Superior temporal gyrus (tissue), 1 donor: ENCODE data around the gene PALM2AKAP2.
A peak's percentile ranks its signal among the peaks of the same experiment; 100 is the strongest.
"Not testable (repeated sequence)": the region's sequence is repeated elsewhere in the genome, so short reads cannot be mapped to it uniquely, and the experiment has no call there.

Experiments used
- DNase-seq: peaks from one replicate; pipeline ENCODE4 v3.0.0-alpha.2; 2016; ENCODE audit errors: extremely low spot score

Gene PALM2AKAP2

DNA sequence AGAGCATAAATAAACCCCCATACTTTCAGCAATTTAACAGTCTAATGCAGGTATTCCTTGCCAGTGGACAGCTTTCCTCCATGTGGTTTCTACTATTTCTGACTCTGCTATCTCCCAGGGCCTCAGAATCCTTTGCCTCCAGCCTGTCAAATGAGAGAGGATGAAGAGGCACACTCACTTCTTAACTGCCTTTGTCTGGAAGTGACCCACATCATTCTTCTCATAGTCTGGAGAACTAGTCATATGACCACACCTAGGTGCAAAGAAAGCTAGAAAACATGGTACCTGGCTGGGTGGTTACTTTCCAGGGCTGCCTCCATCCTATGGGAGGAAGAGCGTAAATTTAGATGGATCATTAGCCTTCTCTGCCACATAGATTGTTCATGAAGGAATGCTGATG is 22.5 kb downstream of the PALM2AKAP2 start:
- no peak for DNase-seq

- DNase-seq, result no peak
Observed at GRCh38 chr9:109805050-109805449, 25.1 kb downstream of the PALM2AKAP2 start.

GRCh38 chr9:109806506-109807115 is 26.6 kb downstream of the PALM2AKAP2 start:
- DNase-seq, result no peak

DNA sequence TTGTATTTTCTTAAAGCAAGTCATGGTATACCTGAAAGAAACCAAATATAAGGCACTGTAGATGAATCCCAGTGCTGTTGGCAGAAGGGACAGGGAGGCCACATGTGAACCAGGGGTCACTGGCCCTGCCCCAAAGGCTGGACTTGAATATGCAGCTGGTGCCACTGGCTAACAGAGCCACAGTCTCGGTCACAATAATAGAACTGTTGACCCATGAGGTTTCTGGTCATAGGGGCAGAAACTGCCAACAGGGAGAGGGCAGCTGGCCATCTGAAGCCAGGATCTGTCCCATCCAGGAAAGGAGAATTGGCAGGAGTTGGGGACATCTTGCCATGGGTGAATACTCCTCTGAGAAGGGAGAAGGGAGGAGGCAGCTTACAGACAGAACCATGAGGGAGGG is 31.9 kb downstream of the PALM2AKAP2 start:
- peak; percentile 79 for DNase-seq

DNA sequence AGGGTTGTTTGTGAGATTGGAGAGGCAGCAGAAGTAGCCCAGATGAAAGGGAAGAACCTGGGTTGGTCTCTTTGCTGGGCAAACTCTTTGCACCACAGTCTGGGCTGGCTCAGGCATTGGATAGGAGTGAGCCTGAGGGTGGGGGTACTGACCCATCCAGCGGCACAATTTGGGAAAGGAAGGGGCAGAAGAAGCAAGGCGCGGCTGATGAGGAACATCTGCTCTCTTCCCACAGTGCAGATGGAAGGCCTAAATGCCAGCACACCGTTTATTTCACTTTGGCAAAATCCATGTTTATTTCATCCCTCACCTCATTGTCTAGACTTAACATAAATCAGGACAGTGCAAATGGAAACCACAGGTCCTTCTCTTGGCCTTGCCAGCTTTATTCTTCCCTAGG is 32.3 kb downstream of the PALM2AKAP2 start:
- no peak for DNase-seq

- no peak for DNase-seq
Observed at GRCh38 chr9:109812818-109813281, 32.9 kb downstream of the PALM2AKAP2 start.

DNA sequence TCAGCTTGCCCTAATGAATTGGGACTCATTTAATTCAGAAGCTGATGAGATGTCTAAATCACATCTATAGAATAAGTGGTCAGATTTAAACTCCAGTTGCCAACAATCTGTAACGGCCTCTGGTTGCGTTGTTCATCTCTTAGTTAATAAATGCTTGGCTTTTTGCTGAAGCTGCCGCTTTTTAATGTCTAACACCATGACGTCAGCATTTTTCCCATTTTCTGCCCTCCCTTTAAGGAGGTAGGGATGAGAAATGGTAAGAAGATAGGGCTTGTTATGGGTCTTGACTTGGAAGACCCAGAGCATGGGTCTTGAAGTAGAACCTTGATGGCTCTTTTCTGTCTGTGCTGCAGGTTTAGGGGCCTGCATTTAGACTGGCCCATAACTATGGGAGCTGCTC is 33.3 kb downstream of the PALM2AKAP2 start:
- DNase-seq, result no peak

GRCh38 chr9:109813829-109814228 is 33.8 kb downstream of the PALM2AKAP2 start:
- DNase-seq, result no peak

GRCh38 chr9:109815366-109815947 is 35.5 kb downstream of the PALM2AKAP2 start:
- DNase-seq, result no peak

DNA sequence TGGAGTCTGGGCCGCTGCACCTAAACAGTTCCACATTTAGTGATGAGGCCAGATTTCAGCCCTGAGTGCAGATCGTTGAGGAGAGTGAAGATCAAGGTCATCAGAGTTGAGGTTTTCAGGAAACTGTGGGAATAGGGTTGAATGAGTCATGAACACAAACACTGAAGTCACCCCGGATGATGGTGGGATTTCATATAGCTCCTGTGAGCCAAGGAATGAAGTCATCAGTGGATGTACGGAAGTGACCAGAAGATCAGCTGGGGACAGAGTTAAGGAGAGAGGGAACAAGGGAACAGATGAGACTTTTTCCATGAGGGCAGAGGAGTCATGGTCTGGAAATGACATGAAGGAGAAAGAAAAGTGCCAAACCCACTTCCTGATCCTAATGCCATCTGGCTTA is 36.5 kb downstream of the PALM2AKAP2 start:
- no peak for DNase-seq

GRCh38 chr9:109817146-109817845 is 37.3 kb downstream of the PALM2AKAP2 start:
- peak; percentile 50 for DNase-seq

- peak; percentile 96 for DNase-seq
Observed at GRCh38 chr9:109817846-109818472, 38.0 kb downstream of the PALM2AKAP2 start.

DNA sequence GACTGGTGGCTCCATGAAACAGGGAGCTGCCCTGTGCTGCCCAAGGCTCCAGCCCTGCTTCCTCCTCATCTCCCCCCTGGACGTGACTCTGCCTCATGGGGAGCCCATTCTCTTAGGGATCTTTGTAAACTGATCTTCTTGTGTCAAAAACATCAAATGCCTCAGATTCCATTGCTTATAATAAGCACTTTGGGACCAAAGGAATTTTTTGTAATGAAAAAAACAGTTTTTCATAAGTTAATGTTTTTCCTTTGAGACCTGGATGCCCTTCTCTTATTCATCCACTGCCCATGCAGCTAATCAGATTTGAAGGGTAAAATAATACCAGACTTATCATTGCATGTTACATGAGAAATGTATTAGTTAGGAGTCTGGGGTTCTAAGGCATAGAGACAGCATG is 41.7 kb downstream of the PALM2AKAP2 start:
- no peak for DNase-seq

DNA sequence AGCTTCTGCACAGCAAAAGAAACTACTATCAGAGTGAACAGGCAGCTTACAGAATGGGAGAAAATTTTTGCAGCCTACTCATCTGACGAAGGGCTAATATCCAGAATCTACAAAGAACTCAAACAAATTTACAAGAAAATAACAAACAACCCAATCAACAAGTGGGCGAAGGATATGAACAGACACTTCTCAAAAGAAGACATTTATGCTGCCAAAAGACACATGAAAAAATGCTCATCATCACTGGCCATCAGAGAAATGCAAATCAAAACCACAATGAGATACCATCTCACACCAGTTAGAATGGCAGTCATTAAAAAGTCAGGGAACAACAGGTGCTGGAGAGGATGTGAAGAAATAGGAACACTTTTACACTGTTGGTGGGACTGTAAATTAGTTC is 45.4 kb downstream of the PALM2AKAP2 start:
- DNase-seq, result not testable (repeated sequence)

GRCh38 chr9:109826559-109826958 is 46.6 kb downstream of the PALM2AKAP2 start:
- DNase-seq, result no peak

- no peak for DNase-seq
Observed at GRCh38 chr9:109828254-109828653, 48.3 kb downstream of the PALM2AKAP2 start.
